ENCODE measurements around the gene ABLIM1.

Gene ABLIM1

GRCh38 chr10:114541081-114541796, 116.8 kb downstream of the ABLIM1 start:
- TF ChIP-seq, protein P1, sequence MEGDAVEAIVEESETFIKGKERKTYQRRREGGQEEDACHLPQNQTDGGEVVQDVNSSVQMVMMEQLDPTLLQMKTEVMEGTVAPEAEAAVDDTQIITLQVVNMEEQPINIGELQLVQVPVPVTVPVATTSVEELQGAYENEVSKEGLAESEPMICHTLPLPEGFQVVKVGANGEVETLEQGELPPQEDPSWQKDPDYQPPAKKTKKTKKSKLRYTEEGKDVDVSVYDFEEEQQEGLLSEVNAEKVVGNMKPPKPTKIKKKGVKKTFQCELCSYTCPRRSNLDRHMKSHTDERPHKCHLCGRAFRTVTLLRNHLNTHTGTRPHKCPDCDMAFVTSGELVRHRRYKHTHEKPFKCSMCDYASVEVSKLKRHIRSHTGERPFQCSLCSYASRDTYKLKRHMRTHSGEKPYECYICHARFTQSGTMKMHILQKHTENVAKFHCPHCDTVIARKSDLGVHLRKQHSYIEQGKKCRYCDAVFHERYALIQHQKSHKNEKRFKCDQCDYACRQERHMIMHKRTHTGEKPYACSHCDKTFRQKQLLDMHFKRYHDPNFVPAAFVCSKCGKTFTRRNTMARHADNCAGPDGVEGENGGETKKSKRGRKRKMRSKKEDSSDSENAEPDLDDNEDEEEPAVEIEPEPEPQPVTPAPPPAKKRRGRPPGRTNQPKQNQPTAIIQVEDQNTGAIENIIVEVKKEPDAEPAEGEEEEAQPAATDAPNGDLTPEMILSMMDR (IDR thresholded peaks at IDR 0.05), result no peak
- no peak for TF ChIP-seq ZFX (IDR thresholded peaks at IDR 0.05; ENCODE audit: borderline replicate concordance)
- H3K27ac ChIP-seq, result no peak overlapping the region

GRCh38 chr10:114540236-114540635, 117.8 kb downstream of the ABLIM1 start:
- TF ChIP-seq, protein P1 (IDR thresholded peaks at IDR 0.05), result no peak
- no peak for TF ChIP-seq ZFX (IDR thresholded peaks at IDR 0.05; ENCODE audit: borderline replicate concordance)

DNA sequence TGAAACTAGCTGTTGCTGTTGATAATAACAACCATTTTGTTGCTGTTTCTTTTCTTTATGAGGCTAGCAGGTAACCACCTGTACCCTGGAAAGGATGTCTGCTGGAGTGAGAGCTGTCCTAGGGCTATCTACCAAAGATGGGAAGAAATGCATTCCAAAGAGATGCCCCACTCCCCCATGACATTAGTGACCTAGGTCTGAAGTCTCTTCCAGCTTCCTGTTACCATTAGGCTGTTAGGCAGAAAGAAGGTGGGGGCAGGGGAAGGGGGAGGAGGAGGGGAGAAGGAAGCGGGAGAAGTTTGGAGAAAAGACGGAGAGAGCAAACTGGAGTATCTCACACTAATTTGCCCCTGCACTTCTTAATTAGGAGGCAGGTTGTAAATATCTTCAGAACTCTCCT, 118.5 kb downstream of the ABLIM1 start:
- no peak overlapping the region for H3K27ac ChIP-seq
- TF ChIP-seq, protein P1 (IDR thresholded peaks at IDR 0.05), result no peak
- TF ChIP-seq ZFX (IDR thresholded peaks at IDR 0.05; ENCODE audit: borderline replicate concordance), result no peak

More at GRCh38 chr10:114540236-114540635, 117.8 kb downstream of the ABLIM1 start:
- no peak overlapping the region for H3K27ac ChIP-seq

DNA sequence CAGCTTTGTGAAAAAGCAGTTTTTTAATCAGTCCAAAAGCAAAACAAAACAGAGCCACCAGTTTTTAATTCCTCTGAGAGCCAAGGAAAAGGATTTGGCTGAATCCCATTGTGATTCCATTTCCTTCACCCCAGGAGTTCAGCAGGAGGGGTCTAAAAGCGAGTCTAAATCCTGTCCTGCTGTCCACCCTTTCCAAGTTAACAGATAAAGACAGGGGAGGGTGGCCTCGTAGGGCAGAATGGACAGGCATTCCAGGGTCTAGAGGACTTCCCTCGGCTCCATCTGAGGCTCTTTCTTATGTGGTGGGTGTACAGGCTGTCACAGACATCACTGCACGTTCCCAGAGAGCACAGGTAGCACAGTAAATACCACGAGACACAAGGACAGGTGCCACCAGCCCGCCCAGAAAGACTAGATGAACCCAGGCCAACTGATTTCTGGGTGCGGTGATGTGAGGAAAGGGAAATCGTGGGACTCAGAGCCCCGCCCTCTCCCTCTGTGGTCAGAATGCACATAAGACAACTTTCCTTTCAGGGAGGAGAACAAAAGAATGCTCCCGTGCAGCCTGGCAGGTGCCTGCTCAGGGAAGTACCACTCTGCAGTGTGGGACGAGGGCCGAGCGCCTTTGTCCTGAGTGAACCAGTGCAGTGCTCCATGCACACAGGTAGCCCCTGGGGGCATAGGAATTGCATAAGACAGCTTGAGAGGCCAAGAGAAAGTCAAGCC, 119.7 kb downstream of the ABLIM1 start:
- TF ChIP-seq, protein P1 (IDR thresholded peaks at IDR 0.05), result no peak
- no peak for TF ChIP-seq ZFX (IDR thresholded peaks at IDR 0.05; ENCODE audit: borderline replicate concordance)
- H3K27ac ChIP-seq, result no peak overlapping the region

GRCh38 chr10:114537736-114538135, 120.3 kb downstream of the ABLIM1 start:
- TF ChIP-seq, protein P1 (IDR thresholded peaks at IDR 0.05), result no peak
- no peak for TF ChIP-seq ZFX (IDR thresholded peaks at IDR 0.05; ENCODE audit: borderline replicate concordance)
- H3K27ac ChIP-seq, result no peak overlapping the region

GRCh38 chr10:114534571-114534981, 123.5 kb downstream of the ABLIM1 start:
- TF ChIP-seq ZFX (IDR thresholded peaks at IDR 0.05; ENCODE audit: borderline replicate concordance), result no peak
- TF ChIP-seq, protein P1 (IDR thresholded peaks at IDR 0.05), result no peak
- no peak overlapping the region for H3K27ac ChIP-seq

DNA sequence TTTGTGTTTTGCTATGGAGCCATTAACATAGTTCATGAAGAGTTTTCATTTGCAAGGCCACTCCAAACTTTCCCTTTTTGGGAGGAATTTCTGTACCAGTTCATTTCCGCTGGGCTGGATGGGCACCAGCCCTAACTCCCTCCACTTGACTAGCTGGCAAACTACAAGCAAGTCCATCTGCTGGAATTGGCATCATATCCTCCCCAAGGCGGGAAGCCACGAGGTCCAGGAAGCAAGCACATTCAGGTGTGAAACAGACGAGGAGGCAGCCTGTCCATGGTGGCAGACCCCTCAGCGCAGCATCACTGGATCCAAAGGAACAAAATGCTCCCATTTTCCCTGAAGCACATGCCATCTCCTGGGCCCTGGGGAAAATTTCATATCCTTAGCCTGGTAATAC, 125.8 kb downstream of the ABLIM1 start:
- TF ChIP-seq ZFX (IDR thresholded peaks at IDR 0.05; ENCODE audit: borderline replicate concordance), result no peak
- TF ChIP-seq, protein P1 (IDR thresholded peaks at IDR 0.05), result no peak

More for the DNA sequence above, 125.8 kb downstream of the ABLIM1 start:
- H3K27ac ChIP-seq, result no peak overlapping the region

Data from 22Rv1 (cell line).